ENCODE results near the gene GAS2L2. TPM values are rescaled to one million over a fixed set of nuclear protein-coding genes. Genes with fewer than 3 reads are reported as not detected.

The GAS2L2 gene
- total RNA-seq: not detected in 2 replicates

GRCh38 chr17:35752945-35753764 lies at the start of gene GAS2L2:
TSS of gene GAS2L2 (minus strand) at chr17:35753239. CDS start at chr17:35752850, 389 bp downstream.

GRCh38 chr17:35795007-35795870 lies 42.2 kb upstream of the GAS2L2 start, which contains the start of gene MMP28:
TSS of gene MMP28 (minus strand) at chr17:35795641. CDS start at chr17:35795377, 264 bp downstream.

GRCh38 chr17:35760587-35760986 lies 7.5 kb upstream of the GAS2L2 start, which contains the start of gene C17orf50:
TSS of gene C17orf50 (plus strand) at chr17:35760887. CDS start at chr17:35760942, 55 bp downstream.

GRCh38 chr17:35731239-35731916 lies 21.7 kb downstream of the GAS2L2 start, which contains the start of gene RASL10B:
TSS of gene RASL10B (plus strand) at chr17:35731639. CDS start at chr17:35735185, 3,546 bp downstream.

Other genes with a start within 250 kb of the GAS2L2 start
- gene SLFN12L, start 215.6 kb downstream of the GAS2L2 start, total RNA-seq: not detected in 2 replicates
- gene SLFN14, start 192.4 kb downstream of the GAS2L2 start, total RNA-seq: not detected in 2 replicates
- gene PEX12, start 174.7 kb downstream of the GAS2L2 start, total RNA-seq: 4.7 and 7.2 TPM in 2 replicates
- gene AP2B1, start 165.9 kb downstream of the GAS2L2 start, total RNA-seq: 105 and 107 TPM in 2 replicates
- gene RASL10B, start 21.6 kb downstream of the GAS2L2 start, total RNA-seq: 3.7 and 8.3 TPM in 2 replicates
- not detected in 2 replicates for gene C17orf50, start 7.6 kb upstream of the GAS2L2 start, total RNA-seq
- 1.3 TPM in 1 of 2 replicates, not detected in the other for gene MMP28, start 42.4 kb upstream of the GAS2L2 start, total RNA-seq
- gene TAF15, start 56.2 kb upstream of the GAS2L2 start, total RNA-seq: 50.6 and 59.8 TPM in 2 replicates
- not detected in 2 replicates for gene HEATR9, start 115.7 kb upstream of the GAS2L2 start, total RNA-seq
- gene CCL5, start 127.1 kb upstream of the GAS2L2 start, total RNA-seq: 0.29 TPM in 1 of 2 replicates, not detected in the other
- gene RDM1, start 177.5 kb upstream of the GAS2L2 start, total RNA-seq: not detected in 2 replicates
- gene LYZL6, start 190.5 kb upstream of the GAS2L2 start, total RNA-seq: not detected in 2 replicates
- gene CCL16, start 228.3 kb upstream of the GAS2L2 start, total RNA-seq: not detected in 2 replicates
- not detected in 2 replicates for gene CCL14, start 233.5 kb upstream of the GAS2L2 start, total RNA-seq
- not detected in 2 replicates for gene CCL15, start 248.3 kb upstream of the GAS2L2 start, total RNA-seq